HEK293 (cell line): ENCODE results near the gene SSC4D.

Experiments
- CTCF ChIP-seq: fragments of 450-650 bp; formaldehyde crosslinking; IDR thresholded peaks from 2 replicates; pipeline ENCODE4 v1.5.1; 2016; ENCODE audit warnings: missing biosample characterization, missing genetic modification characterization
- KLF1 ChIP-seq: fragments of 450-650 bp; formaldehyde crosslinking; IDR thresholded peaks from 2 replicates; pipeline ENCODE4 v1.5.1; 2016; ENCODE audit warnings: missing biosample characterization, missing genetic modification characterization
- KLF16 ChIP-seq: fragments of 450-650 bp; formaldehyde crosslinking; IDR thresholded peaks from 2 replicates; pipeline ENCODE4 v1.5.1; 2017; ENCODE audit warnings: missing biosample characterization, missing genetic modification characterization
- ZBTB17 ChIP-seq: fragments of 450-650 bp; formaldehyde crosslinking; IDR thresholded peaks from 2 replicates; pipeline ENCODE4 v1.5.1; 2016; ENCODE audit warnings: missing biosample characterization, missing genetic modification characterization
- ZBTB49 ChIP-seq: fragments of 450-650 bp; formaldehyde crosslinking; IDR thresholded peaks from 2 replicates; pipeline ENCODE4 v1.5.1; 2016; ENCODE audit warnings: missing biosample characterization, missing genetic modification characterization, low read depth
- ZNF10 ChIP-seq: fragments of 450-650 bp; formaldehyde crosslinking; IDR thresholded peaks from 2 replicates; pipeline ENCODE4 v1.5.1; 2017; ENCODE audit warnings: missing biosample characterization, missing genetic modification characterization
- ZNF140 ChIP-seq: fragments of 450-650 bp; formaldehyde crosslinking; IDR thresholded peaks from 2 replicates; pipeline ENCODE4 v1.5.1; 2016; ENCODE audit warnings: missing biosample characterization, missing genetic modification characterization
- ZNF621 ChIP-seq: fragments of 450-650 bp; formaldehyde crosslinking; IDR thresholded peaks from 2 replicates; pipeline ENCODE4 v1.5.1; 2017; ENCODE audit warnings: missing biosample characterization, missing genetic modification characterization
- ZNF837 ChIP-seq: fragments of 450-650 bp; formaldehyde crosslinking; IDR thresholded peaks from 2 replicates; pipeline ENCODE4 v1.5.1; 2016; ENCODE audit warnings: missing biosample characterization, missing genetic modification characterization
- TF ChIP-seq, protein P1 (sequence below): fragments of 450-650 bp; formaldehyde crosslinking; IDR thresholded peaks from 2 replicates; pipeline ENCODE4 v1.5.1; 2016; ENCODE audit warnings: missing biosample characterization, missing genetic modification characterization, low read depth

DNA sequence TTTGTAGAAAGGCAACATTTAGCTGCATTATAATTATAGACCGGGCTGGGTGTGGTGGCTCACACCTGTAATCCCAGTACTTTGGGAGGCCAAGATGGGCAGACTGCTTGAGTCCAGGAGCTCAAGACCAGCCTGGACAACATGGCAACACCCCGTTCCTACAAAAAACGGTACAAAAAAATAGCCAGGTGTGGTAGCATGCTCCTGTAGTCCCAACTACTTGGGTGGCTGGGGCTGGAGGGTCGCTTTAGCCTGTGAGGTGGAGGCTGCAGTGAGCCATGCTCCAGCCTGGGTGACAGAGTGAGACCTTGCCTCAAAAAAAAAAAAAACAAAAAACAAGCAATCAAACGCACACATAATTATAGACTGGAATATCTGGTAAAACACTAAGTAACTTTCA is 55.8 kb downstream of the SSC4D start:
- no peak for TF ChIP-seq ZNF10 (tag by site-specific recombination)
- no peak for TF ChIP-seq KLF1 (tag by site-specific recombination)
- TF ChIP-seq CTCF (tag by site-specific recombination) = no peak
- no peak for TF ChIP-seq KLF16
- TF ChIP-seq ZNF621 (tag by site-specific recombination) = no peak
- TF ChIP-seq, protein P1, sequence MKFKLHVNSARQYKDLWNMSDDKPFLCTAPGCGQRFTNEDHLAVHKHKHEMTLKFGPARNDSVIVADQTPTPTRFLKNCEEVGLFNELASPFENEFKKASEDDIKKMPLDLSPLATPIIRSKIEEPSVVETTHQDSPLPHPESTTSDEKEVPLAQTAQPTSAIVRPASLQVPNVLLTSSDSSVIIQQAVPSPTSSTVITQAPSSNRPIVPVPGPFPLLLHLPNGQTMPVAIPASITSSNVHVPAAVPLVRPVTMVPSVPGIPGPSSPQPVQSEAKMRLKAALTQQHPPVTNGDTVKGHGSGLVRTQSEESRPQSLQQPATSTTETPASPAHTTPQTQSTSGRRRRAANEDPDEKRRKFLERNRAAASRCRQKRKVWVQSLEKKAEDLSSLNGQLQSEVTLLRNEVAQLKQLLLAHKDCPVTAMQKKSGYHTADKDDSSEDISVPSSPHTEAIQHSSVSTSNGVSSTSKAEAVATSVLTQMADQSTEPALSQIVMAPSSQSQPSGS (tag by site-specific recombination) = no peak
- no peak for TF ChIP-seq ZBTB17 (tag by site-specific recombination)
- TF ChIP-seq ZNF140 (tag by site-specific recombination) = no peak
- TF ChIP-seq ZNF837 (tag by site-specific recombination) = no peak
- no peak for TF ChIP-seq ZBTB49
